ACHN (cell line): ENCODE data around the gene C19orf85.
A peak's percentile ranks its signal among the peaks of the same experiment; 100 is the strongest.
"Not testable (repeated sequence)": the region's sequence is repeated elsewhere in the genome, so short reads cannot be mapped to it uniquely, and the experiment has no call there.

Experiments
- DNase-seq: peaks from one replicate; pipeline ENCODE4 v3.0.0-alpha.2; 2015
- in situ Hi-C: cut with HindIII; loops from 2 replicates; pipeline ENCODE4 v1.10.0; 2017; ENCODE audit warnings: low sequenced_read_pairs, low pct_ligation_motif_present, low pct_unique_long_range_greater_than_20kb

Gene C19orf85

GRCh38 chr19:55464662-55465054, at the start of gene C19orf85:
C19orf85 (minus strand) TSS chr19:55464751; CDS start chr19:55464554, 197 bp downstream.
- in situ Hi-C loops: no loop called here

GRCh38 chr19:55508120-55508519, 43.6 kb upstream of the C19orf85 start:
- in situ Hi-C loops: no loop called here
- no peak for DNase-seq

More at GRCh38 chr19:55464662-55465054, at the start of gene C19orf85:
- no peak for DNase-seq

- DNase-seq: no peak
- in situ Hi-C loops: no loop called here
Observed at GRCh38 chr19:55504981-55505380, 40.4 kb upstream of the C19orf85 start.

GRCh38 chr19:55504252-55504603, 39.7 kb upstream of the C19orf85 start:
- in situ Hi-C loops: no loop called here
- no peak for DNase-seq

- peak; percentile 86 for DNase-seq
- in situ Hi-C loops: no loop called here
Observed at GRCh38 chr19:55503502-55504251, 39.1 kb upstream of the C19orf85 start.

- in situ Hi-C loops: no loop called here
- no peak for DNase-seq
Observed at GRCh38 chr19:55503157-55503501, 38.6 kb upstream of the C19orf85 start.

- no peak for DNase-seq
- in situ Hi-C loops: no loop called here
Observed at GRCh38 chr19:55502197-55502952, 37.8 kb upstream of the C19orf85 start.

- in situ Hi-C loops: no loop called here
- no peak for DNase-seq
Observed at GRCh38 chr19:55500368-55500952, 35.9 kb upstream of the C19orf85 start.

GRCh38 chr19:55498246-55498840, 33.8 kb upstream of the C19orf85 start:
- in situ Hi-C loops: no loop called here
- no peak for DNase-seq

GRCh38 chr19:55497763-55498162, 33.2 kb upstream of the C19orf85 start:
- no peak for DNase-seq
- in situ Hi-C loops: no loop called here

- in situ Hi-C loops, DNase-seq: not testable (repeated sequence)
Observed at GRCh38 chr19:55496820-55497219, 32.3 kb upstream of the C19orf85 start.

GRCh38 chr19:55495646-55496349, 31.2 kb upstream of the C19orf85 start:
- in situ Hi-C loops: no loop called here
- no peak for DNase-seq

- no peak for DNase-seq
- in situ Hi-C loops: no loop called here
Observed at GRCh38 chr19:55494172-55494761, 29.7 kb upstream of the C19orf85 start.

- DNase-seq: no peak
- in situ Hi-C loops: no loop called here
Observed at GRCh38 chr19:55493645-55494171, 29.2 kb upstream of the C19orf85 start.

- in situ Hi-C loops: no loop called here
Observed at GRCh38 chr19:55493052-55493644, 28.6 kb upstream of the C19orf85 start.

GRCh38 chr19:55492362-55492944, 27.9 kb upstream of the C19orf85 start:
- DNase-seq: no peak
- in situ Hi-C loops: no loop called here

More at GRCh38 chr19:55493052-55493644, 28.6 kb upstream of the C19orf85 start:
- no peak for DNase-seq

GRCh38 chr19:55491546-55492360, 27.2 kb upstream of the C19orf85 start:
- in situ Hi-C loops: no loop called here
- DNase-seq: no peak
